ENCODE results near the gene NBEAL1.
A peak's percentile ranks its signal among the peaks of the same experiment; 100 is the strongest.
"Not testable (repeated sequence)": the region's sequence is repeated elsewhere in the genome, so short reads cannot be mapped to it uniquely, and the experiment has no call there.

Gene NBEAL1

DNA sequence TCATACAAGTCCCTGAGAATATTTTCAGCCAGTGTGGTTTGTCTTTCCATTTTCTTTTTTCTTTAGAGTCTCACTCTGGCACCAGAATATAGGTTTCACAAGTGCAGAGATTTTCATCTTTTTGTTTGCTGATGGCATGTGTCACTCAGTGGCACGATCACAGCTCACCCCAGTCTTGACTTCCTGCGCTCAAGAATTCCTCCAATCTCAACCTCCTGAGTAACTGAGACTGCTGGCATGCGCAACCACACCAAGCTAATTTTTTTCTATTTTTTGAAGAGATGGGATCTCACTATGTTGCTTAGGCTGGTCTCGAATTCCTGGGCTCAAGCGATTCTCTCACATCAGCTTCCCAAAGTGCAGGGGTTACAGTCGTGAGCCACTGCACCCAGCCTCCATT is 23.9 kb downstream of the NBEAL1 start:
- no peaks in the 10 kb centered on the region for H3K9me3 ChIP-seq (ENCODE audit: insufficient read depth, low read depth, low read length)
- no peak overlapping the region for H3K9ac ChIP-seq (ENCODE audit: low read depth, low read length)
- WGBS: 92% methylated on average over 5 of the region's 6 CpGs
- H3K27ac ChIP-seq (ENCODE audit: low read depth, low read length): no peak overlapping the region
- no peaks in the 10 kb centered on the region for H3K4me1 ChIP-seq (ENCODE audit: insufficient read depth, low read length)
- H3K4me3 ChIP-seq (ENCODE audit: low read length): no peak overlapping the region
- no peaks in the 10 kb centered on the region for H3K27me3 ChIP-seq (ENCODE audit: insufficient read depth, low read length)
- H3K36me3 ChIP-seq (ENCODE audit: insufficient read depth, low read length): 0 out of 2 replicates have a peak, but pooled peaks cover 3% of the 10 kb centered on the region

DNA sequence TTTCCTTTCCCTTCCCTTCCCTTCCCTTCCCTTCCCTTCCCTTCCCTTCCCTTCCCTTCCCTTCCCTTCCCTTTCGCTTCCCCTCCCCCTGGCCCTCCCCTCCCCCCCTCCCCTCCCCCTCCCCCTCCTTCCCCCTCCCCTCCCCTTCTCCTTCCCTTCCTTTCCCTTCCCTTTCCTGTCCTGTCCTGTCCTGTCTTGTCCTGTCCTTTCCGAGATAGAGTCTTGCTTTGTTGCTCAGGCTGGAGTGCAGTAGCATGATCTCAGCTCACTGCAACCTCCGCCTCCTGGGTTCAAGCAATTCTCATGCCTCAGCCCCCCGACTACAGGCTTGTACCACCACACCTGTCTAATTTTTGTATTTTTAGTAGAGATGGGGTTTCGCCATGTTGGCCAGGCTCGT is 24.5 kb downstream of the NBEAL1 start:
- H3K27me3 ChIP-seq (ENCODE audit: insufficient read depth, low read length); H3K4me1 ChIP-seq (ENCODE audit: insufficient read depth, low read length); H3K36me3 ChIP-seq (ENCODE audit: insufficient read depth, low read length); H3K9ac ChIP-seq (ENCODE audit: low read depth, low read length); H3K9me3 ChIP-seq (ENCODE audit: insufficient read depth, low read depth, low read length); H3K4me3 ChIP-seq (ENCODE audit: low read length); H3K27ac ChIP-seq (ENCODE audit: low read depth, low read length): not testable (repeated sequence)
- 90% methylated on average over 4 of the region's 6 CpGs for WGBS

DNA sequence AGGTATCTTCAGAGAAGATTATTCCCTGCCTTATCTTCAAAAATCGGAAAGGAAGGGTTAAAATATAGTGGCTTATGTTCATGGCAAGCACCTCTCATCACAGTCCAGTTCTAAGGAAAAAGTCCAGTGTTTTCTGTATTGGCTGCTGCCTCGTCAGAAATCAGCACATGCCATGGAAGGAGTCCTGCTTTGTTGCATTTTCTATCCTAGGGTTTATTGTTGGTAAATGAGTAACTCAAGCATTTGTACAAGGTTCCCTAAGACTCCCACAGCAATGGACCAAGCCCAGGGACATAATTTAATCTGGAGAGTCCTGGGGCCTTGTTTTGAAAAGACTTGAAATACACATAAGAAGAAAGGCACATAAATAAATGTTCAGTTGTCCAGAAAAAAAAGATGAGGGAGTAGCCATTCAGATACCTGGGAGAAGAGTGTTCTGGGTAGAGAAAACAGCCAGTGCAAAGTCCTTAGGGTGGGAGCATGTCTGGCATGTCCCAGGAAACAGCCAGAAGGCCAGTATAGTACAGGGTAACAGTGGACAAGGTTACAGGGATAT is 26.4 kb downstream of the NBEAL1 start:
- H3K4me3 ChIP-seq (ENCODE audit: low read length): no peak overlapping the region
- H3K36me3 ChIP-seq (ENCODE audit: insufficient read depth, low read length): 0 out of 2 replicates have a peak, but pooled peaks cover 3% of the 10 kb centered on the region
- no peak overlapping the region for H3K27ac ChIP-seq (ENCODE audit: low read depth, low read length)
- WGBS: 96% methylated on average over 2 of the region's 2 CpGs
- H3K9me3 ChIP-seq (ENCODE audit: insufficient read depth, low read depth, low read length): no peaks in the 10 kb centered on the region
- no peaks in the 10 kb centered on the region for H3K4me1 ChIP-seq (ENCODE audit: insufficient read depth, low read length)
- H3K27me3 ChIP-seq (ENCODE audit: insufficient read depth, low read length): no peaks in the 10 kb centered on the region
- H3K9ac ChIP-seq (ENCODE audit: low read depth, low read length): no peak overlapping the region

DNA sequence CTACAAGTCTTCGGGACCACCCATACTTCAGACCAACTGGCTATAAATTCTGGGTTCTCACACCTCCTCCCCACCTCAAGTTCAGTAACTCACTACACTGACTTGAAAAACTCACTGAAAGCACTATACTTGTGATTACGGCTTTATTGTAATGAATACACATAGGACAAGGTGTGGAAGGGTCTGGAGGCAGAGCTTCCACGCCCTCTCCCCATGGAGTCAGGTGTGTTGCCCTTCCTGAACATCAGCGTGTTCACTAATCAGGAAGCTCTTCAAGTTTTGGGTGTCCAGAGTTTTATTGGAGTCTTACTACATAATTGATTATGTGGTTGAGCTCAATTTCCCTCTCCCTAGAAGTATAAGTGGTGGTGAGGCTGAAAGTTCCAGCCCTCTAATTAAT is 27.5 kb downstream of the NBEAL1 start:
- Histone ChIP-seq H3K9ac (ENCODE audit: low read depth, low read length) (no peak overlapping the region), H3K4me1 (ENCODE audit: insufficient read depth, low read length) (no peaks in the 10 kb centered on the region), H3K27me3 (ENCODE audit: insufficient read depth, low read length) (no peaks in the 10 kb centered on the region), H3K27ac (ENCODE audit: low read depth, low read length) (no peak overlapping the region), H3K36me3 (ENCODE audit: insufficient read depth, low read length) (0 out of 2 replicates have a peak, but pooled peaks cover 3% of the 10 kb centered on the region), H3K4me3 (ENCODE audit: low read length) (no peak overlapping the region), H3K9me3 (ENCODE audit: insufficient read depth, low read depth, low read length) (no peaks in the 10 kb centered on the region)
- 94% methylated on average over 4 of the region's 4 CpGs for WGBS

DNA sequence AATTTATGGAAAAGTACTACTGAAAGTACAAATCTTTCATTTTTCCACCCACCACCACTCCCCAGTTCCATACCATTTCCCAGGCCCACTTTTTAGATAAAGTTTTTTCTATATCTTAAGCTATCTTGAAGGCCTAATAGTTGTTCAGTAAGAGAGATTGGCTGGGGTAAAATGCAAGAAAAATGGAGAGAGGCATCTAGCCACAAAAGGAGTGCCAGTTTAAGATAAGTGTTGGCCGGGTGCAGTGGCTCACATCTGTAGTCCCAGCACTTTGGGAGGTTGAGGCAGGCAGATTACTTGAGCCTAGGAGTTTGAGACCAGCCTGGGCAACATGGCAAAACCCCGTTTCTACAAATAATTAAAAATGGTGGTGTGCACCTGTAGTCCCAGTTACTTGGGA is 28.6 kb downstream of the NBEAL1 start:
- no peak overlapping the region for H3K27ac ChIP-seq (ENCODE audit: low read depth, low read length)
- no peaks in the 10 kb centered on the region for H3K9me3 ChIP-seq (ENCODE audit: insufficient read depth, low read depth, low read length)
- WGBS: 94% methylated on average over 2 of the region's 2 CpGs
- H3K4me3 ChIP-seq (ENCODE audit: low read length): no peak overlapping the region
- H3K36me3 ChIP-seq (ENCODE audit: insufficient read depth, low read length): 0 out of 2 replicates have a peak, but pooled peaks cover 3% of the 10 kb centered on the region
- H3K9ac ChIP-seq (ENCODE audit: low read depth, low read length): no peak overlapping the region
- no peaks in the 10 kb centered on the region for H3K27me3 ChIP-seq (ENCODE audit: insufficient read depth, low read length)
- no peaks in the 10 kb centered on the region for H3K4me1 ChIP-seq (ENCODE audit: insufficient read depth, low read length)

DNA sequence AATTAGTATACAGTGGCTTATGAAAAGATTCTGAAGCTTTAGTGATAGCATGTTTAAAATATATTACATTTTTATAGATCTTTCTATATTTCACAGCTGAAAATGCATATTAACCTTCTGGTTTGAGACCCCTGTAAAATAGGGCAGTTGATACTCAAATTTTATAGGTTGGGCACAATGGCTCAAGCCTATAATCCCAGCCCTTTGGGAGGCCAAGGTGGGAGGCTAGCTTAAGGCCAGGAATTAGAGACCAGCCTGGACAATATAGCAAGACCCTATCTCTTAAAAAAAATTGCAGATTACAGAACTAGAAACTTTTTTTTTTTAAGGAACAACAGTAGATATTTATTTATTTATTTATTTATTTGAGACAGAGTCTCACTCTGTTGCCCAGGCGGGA is 31.2 kb downstream of the NBEAL1 start:
- H3K9me3 ChIP-seq (ENCODE audit: insufficient read depth, low read depth, low read length): no peaks in the 10 kb centered on the region
- H3K27ac ChIP-seq (ENCODE audit: low read depth, low read length): no peak overlapping the region
- H3K36me3 ChIP-seq (ENCODE audit: insufficient read depth, low read length): peaks cover 7% of the 10 kb centered on the region; the same call in 1 of the 2 replicates
- no peaks in the 10 kb centered on the region for H3K27me3 ChIP-seq (ENCODE audit: insufficient read depth, low read length)
- H3K9ac ChIP-seq (ENCODE audit: low read depth, low read length): no peak overlapping the region
- H3K4me3 ChIP-seq (ENCODE audit: low read length): no peak overlapping the region
- 100% methylated on average over 1 of the region's 1 CpG for WGBS
- H3K4me1 ChIP-seq (ENCODE audit: insufficient read depth, low read length): no peaks in the 10 kb centered on the region

DNA sequence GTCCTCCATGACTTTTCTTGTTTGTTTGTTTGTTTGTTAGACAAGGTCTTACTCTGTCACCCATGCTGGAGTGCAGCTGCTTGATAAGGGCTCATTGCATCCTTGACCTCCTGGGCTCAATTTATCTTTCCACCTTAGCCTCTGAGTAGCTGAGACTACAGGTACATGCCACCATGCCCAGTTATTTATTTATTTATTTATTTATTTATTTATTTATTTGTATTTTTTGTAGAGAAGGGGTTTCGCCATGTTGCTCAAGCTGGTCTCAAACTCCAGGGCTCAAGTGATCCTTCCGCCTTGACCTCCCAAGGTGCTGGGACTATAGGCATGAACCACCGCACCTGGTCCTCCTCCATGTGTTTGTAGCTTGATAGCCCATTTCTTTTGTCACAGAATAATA is 37.9 kb downstream of the NBEAL1 start:
- Histone ChIP-seq H3K4me1 (ENCODE audit: insufficient read depth, low read length) (no peaks in the 10 kb centered on the region), H3K9me3 (ENCODE audit: insufficient read depth, low read depth, low read length) (no peaks in the 10 kb centered on the region)
- WGBS: 92% methylated on average over 3 of the region's 3 CpGs

DNA sequence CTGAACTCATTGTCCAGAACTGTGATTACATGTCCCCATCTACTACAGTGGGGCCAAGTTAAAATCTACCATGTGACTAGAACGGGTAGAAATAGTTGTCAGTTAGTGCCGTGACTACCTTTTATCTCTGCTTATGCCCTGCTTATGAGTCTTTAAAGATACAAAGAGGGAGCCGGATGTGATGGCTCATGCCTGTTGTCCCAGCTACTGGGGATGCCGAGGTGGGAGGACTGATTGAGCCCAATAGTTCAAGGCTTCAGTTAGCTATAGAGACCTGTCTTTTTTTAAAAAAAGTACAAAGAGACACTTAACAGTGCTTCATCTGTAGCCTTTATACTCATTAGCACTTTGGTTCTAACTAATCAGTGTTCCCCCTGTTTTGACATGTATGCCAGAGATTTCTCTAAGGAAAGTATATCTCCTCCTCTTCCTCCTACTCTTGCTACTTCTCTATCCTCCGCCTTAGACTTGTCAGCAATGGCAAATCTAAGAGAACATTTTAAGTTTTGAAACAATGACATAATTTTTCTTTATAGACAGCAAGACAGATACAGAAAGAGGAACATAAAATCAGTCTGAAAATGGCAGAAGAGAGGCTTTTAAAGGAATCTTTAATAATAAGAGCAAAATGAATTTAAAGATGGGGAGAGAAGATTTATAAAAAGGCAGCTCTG is 45.0 kb downstream of the NBEAL1 start:
- 92% methylated on average over 5 of the region's 5 CpGs for WGBS
- Histone ChIP-seq H3K9ac (ENCODE audit: low read depth, low read length) (no peak overlapping the region), H3K9me3 (ENCODE audit: insufficient read depth, low read depth, low read length) (no peaks in the 10 kb centered on the region), H3K4me1 (ENCODE audit: insufficient read depth, low read length) (peaks cover 15% of the 10 kb centered on the region; the same call in 1 of the 2 replicates), H3K4me3 (ENCODE audit: low read length) (no peak overlapping the region), H3K27me3 (ENCODE audit: insufficient read depth, low read length) (no peaks in the 10 kb centered on the region), H3K27ac (ENCODE audit: low read depth, low read length) (no peak overlapping the region), H3K36me3 (ENCODE audit: insufficient read depth, low read length) (peaks cover 8% of the 10 kb centered on the region; the same call in 1 of the 2 replicates)

More for the DNA sequence above, 37.9 kb downstream of the NBEAL1 start:
- Histone ChIP-seq H3K36me3 (ENCODE audit: insufficient read depth, low read length) (peaks cover 8% of the 10 kb centered on the region; the same call in 1 of the 2 replicates), H3K4me3 (ENCODE audit: low read length) (no peak overlapping the region), H3K9ac (ENCODE audit: low read depth, low read length) (no peak overlapping the region), H3K27me3 (ENCODE audit: insufficient read depth, low read length) (no peaks in the 10 kb centered on the region), H3K27ac (ENCODE audit: low read depth, low read length) (no peak overlapping the region)

DNA sequence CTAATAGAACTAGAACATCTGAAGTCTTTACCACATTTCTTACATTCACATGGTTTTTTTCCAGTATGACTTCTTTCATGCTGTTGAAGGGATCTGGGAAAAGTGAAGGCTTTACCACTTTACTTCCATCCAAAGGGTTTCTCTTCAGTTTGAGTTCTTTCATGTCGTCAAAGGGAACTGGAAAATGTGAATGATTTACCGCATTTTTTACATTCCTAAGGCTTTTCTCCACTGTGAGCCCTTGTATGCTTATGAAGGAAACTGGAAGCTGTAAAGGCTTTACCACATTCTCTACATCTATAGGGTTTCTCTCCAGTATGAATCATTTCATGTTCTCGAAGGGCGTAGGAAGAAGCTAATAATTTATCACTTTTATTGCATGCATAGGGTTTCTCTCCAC is 46.7 kb downstream of the NBEAL1 start:
- no peak overlapping the region for H3K4me3 ChIP-seq (ENCODE audit: low read length)
- H3K36me3 ChIP-seq (ENCODE audit: insufficient read depth, low read length): peaks cover 14% of the 10 kb centered on the region; the same call in 1 of the 2 replicates
- H3K9me3 ChIP-seq (ENCODE audit: insufficient read depth, low read depth, low read length): peaks cover 9% of the 10 kb centered on the region; the same call in 1 of the 2 replicates
- WGBS: 68% methylated on average over 2 of the region's 4 CpGs
- peak overlapping the region; percentile 66 for H3K27ac ChIP-seq (ENCODE audit: low read depth, low read length)
- H3K4me1 ChIP-seq (ENCODE audit: insufficient read depth, low read length): peaks cover 15% of the 10 kb centered on the region; the same call in 1 of the 2 replicates
- H3K9ac ChIP-seq (ENCODE audit: low read depth, low read length): no peak overlapping the region
- no peaks in the 10 kb centered on the region for H3K27me3 ChIP-seq (ENCODE audit: insufficient read depth, low read length)

DNA sequence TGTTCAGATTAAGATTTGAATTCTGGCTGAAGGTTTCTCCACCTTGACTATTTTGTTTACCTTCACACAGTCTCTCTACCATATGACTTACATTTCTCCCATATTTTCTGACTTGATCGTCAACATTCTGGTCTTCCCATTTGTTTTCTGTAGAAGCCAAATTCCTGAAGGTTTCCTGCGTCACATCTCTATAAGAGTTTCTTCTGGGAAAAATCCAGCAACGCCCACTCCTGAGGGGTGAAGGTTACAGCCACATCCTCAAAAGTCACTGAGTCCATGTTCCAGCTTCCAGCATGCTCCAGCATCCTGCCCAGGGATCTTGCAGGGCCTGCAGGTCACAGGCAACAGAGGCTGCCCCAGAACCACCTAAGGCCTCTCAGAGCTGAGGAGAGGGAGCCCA is 47.5 kb downstream of the NBEAL1 start:
- Histone ChIP-seq H3K4me1 (ENCODE audit: insufficient read depth, low read length) (peaks cover 15% of the 10 kb centered on the region; the same call in 1 of the 2 replicates), H3K27ac (ENCODE audit: low read depth, low read length) (no peak overlapping the region), H3K9ac (ENCODE audit: low read depth, low read length) (no peak overlapping the region), H3K4me3 (ENCODE audit: low read length) (no peak overlapping the region), H3K9me3 (ENCODE audit: insufficient read depth, low read depth, low read length) (peaks cover 10% of the 10 kb centered on the region; the same call in 1 of the 2 replicates), H3K27me3 (ENCODE audit: insufficient read depth, low read length) (no peaks in the 10 kb centered on the region), H3K36me3 (ENCODE audit: insufficient read depth, low read length) (peaks cover 14% of the 10 kb centered on the region; the same call in 1 of the 2 replicates)
- 92% methylated on average over 3 of the region's 3 CpGs for WGBS

DNA sequence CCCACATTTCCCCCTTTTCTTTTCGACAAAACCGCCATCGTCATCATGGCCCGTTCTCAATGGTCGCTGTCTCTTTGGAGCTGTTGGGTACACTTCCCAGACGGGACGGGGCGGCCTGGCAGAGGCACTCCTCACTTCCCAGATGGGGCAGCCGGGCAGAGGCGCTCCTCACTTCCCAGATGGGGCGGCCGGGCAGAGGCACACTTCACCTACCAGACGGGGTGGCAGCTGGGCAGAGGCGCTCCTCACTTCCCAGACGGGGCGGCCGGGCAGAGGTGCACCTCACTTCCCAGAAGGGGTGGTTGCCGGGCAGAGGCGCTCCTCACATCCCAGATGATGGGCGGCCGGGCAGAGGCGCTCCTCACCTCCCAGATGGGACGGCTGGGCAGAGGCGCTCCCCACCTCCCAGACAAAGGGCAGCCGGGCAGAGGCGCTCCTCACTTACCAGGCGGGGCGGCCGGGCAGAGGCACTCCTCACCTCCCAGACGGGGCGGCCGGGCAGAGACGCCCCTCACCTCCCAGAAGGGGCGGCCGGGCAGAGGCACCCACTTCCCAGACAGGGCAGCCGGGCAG is 51.9 kb downstream of the NBEAL1 start:
- not testable (repeated sequence) for H3K27ac ChIP-seq (ENCODE audit: low read depth, low read length); H3K4me3 ChIP-seq (ENCODE audit: low read length); H3K9ac ChIP-seq (ENCODE audit: low read depth, low read length); H3K4me1 ChIP-seq (ENCODE audit: insufficient read depth, low read length); H3K27me3 ChIP-seq (ENCODE audit: insufficient read depth, low read length)
- Histone ChIP-seq H3K9me3 (ENCODE audit: insufficient read depth, low read depth, low read length) (peaks cover 12% of the 10 kb centered on the region; the same call in 1 of the 2 replicates), H3K36me3 (ENCODE audit: insufficient read depth, low read length) (peaks cover 11% of the 10 kb centered on the region; the same call in 1 of the 2 replicates)
- WGBS: 95% methylated on average over 36 of the region's 36 CpGs
